Measurements from ENCODE around the gene ZNF512B.
A peak's percentile ranks its signal among the peaks of the same experiment; 100 is the strongest.

Gene ZNF512B

DNA sequence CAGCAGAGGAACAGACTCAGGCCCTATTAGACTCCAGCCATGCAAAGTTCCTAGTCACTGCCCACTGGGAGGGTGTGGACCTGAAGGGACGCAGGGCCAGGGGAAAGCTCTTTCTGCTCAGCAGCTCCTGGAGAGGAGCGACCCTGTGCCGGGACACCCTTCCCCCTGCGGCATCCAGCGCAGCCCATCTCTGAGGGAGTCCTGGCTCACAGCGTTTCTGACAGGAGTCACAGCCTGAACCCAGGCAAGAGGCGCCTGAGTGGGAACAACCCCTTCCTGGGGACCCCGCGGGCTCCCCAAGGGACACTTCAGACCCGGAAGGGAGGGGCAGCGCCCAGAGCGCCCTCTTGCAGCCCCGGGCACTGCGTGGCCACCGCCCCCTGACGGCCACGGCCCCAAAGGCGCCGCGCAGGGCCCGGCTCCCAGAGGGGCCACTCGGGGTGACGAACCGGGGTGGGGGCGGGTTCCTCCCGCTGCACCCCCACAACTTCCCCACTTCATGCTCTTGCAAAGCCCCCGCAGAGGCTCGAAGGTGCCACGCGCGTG, 14.4 kb downstream of the ZNF512B start:
- Histone ChIP-seq H3K9ac (ENCODE audit: low read depth, low read length) (peak overlapping the region; percentile 96), H3K36me3 (ENCODE audit: insufficient read depth, low read length) (peaks cover 9% of the 10 kb centered on the region; the same call in 1 of the 2 replicates), H3K4me3 (ENCODE audit: low read length) (peak overlapping the region; percentile 92), H3K9me3 (ENCODE audit: insufficient read depth, low read depth, low read length) (no peaks in the 10 kb centered on the region), H3K27me3 (ENCODE audit: insufficient read depth, low read length) (no peaks in the 10 kb centered on the region), H3K27ac (ENCODE audit: low read depth, low read length) (peak overlapping the region; percentile 74), H3K4me1 (ENCODE audit: insufficient read depth, low read length) (peaks cover 19% of the 10 kb centered on the region; the same call in 1 of the 2 replicates)
- WGBS = 5% methylated on average over 31 of the region's 31 CpGs

DNA sequence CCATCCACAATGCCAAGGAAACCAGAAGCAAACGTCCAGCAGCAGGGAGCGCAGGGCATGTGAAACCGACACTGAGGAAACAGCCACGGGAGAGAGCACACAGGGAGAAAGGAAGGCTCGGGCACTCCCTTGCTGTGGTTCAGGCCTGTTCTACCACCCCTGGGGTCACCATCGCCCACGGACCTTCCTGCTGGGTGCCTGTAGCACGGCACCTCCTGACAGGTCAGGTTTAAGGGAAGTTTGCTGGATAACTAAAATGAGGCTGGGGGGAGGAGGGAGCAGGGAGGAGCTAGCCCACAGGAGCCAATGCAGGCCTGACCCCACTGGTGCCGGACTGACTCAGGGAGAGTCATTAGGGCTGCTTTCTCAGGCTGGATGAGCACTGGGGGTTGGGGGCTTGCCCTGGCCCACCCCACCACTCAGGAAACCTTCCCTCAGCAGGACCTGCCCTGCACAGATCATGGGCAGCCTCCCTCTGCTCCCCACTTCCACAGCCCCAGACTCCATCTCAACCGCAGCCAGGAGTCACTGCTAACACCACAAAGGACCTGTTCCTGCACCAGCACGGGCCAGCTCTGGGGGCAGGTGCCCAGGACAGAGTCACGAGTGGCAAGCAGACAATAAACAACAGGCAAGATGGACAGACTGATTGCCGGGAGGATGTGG, 15.8 kb downstream of the ZNF512B start:
- H3K27me3 ChIP-seq (ENCODE audit: insufficient read depth, low read length) = no peaks in the 10 kb centered on the region
- H3K9ac ChIP-seq (ENCODE audit: low read depth, low read length) = 0 out of 2 replicates have a peak overlapping the region, but pooled peaks have one; percentile 37
- H3K27ac ChIP-seq (ENCODE audit: low read depth, low read length) = no peak overlapping the region
- no peak overlapping the region for H3K4me3 ChIP-seq (ENCODE audit: low read length)
- no peaks in the 10 kb centered on the region for H3K36me3 ChIP-seq (ENCODE audit: insufficient read depth, low read length)
- peaks cover 19% of the 10 kb centered on the region; the same call in 1 of the 2 replicates for H3K4me1 ChIP-seq (ENCODE audit: insufficient read depth, low read length)
- no peaks in the 10 kb centered on the region for H3K9me3 ChIP-seq (ENCODE audit: insufficient read depth, low read depth, low read length)
- WGBS = 91% methylated on average over 13 of the region's 13 CpGs

DNA sequence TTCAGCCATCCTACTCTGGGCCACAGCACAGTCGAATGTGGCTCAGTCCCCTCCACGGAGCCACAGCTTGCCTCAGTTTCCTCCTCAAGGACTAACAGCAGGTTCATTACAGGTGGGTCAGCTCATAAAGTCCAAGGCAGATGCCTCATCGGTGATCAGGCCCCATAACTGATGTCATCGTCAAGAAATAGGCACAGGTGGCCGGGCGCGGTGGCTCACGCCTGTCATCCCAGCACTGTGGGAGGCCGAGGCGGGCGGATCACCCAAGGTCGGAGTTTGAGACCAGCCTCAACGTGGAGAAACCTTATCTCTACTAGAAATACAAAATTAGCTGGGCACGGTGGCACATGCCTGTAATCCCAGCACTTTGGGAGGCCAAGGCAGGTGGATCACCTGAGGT, 17.0 kb downstream of the ZNF512B start:
- peaks cover 9% of the 10 kb centered on the region; the same call in 1 of the 2 replicates for H3K4me1 ChIP-seq (ENCODE audit: insufficient read depth, low read length)
- no peak overlapping the region for H3K9ac ChIP-seq (ENCODE audit: low read depth, low read length)
- no peak overlapping the region for H3K27ac ChIP-seq (ENCODE audit: low read depth, low read length)
- H3K36me3 ChIP-seq (ENCODE audit: insufficient read depth, low read length) = no peaks in the 10 kb centered on the region
- H3K27me3 ChIP-seq (ENCODE audit: insufficient read depth, low read length) = no peaks in the 10 kb centered on the region
- 93% methylated on average over 14 of the region's 14 CpGs for WGBS
- no peaks in the 10 kb centered on the region for H3K9me3 ChIP-seq (ENCODE audit: insufficient read depth, low read depth, low read length)
- no peak overlapping the region for H3K4me3 ChIP-seq (ENCODE audit: low read length)

DNA sequence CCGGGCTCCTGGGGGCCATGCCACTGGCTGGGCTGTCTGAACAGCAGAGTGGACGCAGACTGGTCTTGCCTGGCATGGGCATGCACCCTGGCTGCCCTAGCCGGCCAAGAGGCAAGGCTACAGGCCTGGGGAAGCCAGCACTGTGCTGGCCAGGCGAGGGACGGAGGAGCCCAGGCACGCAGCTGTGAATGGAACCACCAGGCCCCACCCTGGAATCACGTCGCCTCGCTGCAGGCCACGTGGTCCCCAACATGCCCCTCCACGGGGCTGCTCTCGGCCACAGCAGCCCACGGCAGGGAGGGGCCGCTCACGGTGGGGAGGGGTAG, 17.6 kb downstream of the ZNF512B start:
- Histone ChIP-seq H3K4me3 (ENCODE audit: low read length) (no peak overlapping the region), H3K9ac (ENCODE audit: low read depth, low read length) (no peak overlapping the region), H3K27me3 (ENCODE audit: insufficient read depth, low read length) (no peaks in the 10 kb centered on the region), H3K4me1 (ENCODE audit: insufficient read depth, low read length) (peaks cover 5% of the 10 kb centered on the region; the same call in 1 of the 2 replicates), H3K9me3 (ENCODE audit: insufficient read depth, low read depth, low read length) (no peaks in the 10 kb centered on the region), H3K36me3 (ENCODE audit: insufficient read depth, low read length) (no peaks in the 10 kb centered on the region), H3K27ac (ENCODE audit: low read depth, low read length) (no peak overlapping the region)
- 94% methylated on average over 15 of the region's 15 CpGs for WGBS

DNA sequence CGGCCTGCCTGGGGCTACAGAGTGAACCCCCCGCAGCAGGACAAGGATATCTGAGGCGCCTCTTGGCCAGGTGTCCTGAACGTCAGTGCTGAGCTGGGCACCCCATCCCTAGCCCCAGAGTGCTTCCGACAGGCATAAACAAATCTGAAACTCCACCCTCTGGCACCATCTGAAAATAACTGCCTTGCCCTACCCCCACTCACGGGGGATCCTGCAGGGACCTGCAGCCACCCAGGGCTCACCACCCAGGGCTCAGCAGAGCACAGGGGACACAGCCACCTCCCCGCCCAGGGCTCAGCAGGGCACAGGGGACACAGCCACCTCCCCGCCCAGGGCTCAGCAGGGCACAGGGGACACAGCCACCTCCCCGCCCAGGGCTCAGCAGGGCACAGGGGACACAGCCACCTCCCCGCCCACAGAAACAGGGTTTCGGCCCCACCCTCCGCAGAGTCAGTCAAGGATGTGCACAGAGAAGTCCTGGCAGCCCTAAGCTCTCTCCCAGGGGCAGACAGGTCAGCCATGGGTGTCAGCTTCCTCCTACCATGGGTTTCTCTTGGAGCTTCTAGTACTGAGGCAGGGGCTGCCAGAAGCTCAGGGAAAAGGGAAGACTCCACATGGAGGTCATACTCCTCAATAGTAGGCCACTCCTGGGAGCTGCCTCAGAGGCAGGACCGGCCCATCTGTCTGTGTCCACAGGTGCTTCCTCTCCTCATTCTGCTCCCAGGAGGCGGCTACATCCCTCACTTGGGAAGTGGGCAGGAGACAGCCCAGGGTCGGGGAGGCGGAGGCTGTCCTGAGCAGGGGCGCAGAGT, 18.1 kb downstream of the ZNF512B start:
- WGBS = 90% methylated on average over 17 of the region's 17 CpGs
- Histone ChIP-seq H3K9ac (ENCODE audit: low read depth, low read length) (no peak overlapping the region), H3K4me1 (ENCODE audit: insufficient read depth, low read length) (peaks cover 5% of the 10 kb centered on the region; the same call in 1 of the 2 replicates), H3K9me3 (ENCODE audit: insufficient read depth, low read depth, low read length) (no peaks in the 10 kb centered on the region), H3K27ac (ENCODE audit: low read depth, low read length) (no peak overlapping the region), H3K36me3 (ENCODE audit: insufficient read depth, low read length) (no peaks in the 10 kb centered on the region), H3K4me3 (ENCODE audit: low read length) (no peak overlapping the region), H3K27me3 (ENCODE audit: insufficient read depth, low read length) (no peaks in the 10 kb centered on the region)

DNA sequence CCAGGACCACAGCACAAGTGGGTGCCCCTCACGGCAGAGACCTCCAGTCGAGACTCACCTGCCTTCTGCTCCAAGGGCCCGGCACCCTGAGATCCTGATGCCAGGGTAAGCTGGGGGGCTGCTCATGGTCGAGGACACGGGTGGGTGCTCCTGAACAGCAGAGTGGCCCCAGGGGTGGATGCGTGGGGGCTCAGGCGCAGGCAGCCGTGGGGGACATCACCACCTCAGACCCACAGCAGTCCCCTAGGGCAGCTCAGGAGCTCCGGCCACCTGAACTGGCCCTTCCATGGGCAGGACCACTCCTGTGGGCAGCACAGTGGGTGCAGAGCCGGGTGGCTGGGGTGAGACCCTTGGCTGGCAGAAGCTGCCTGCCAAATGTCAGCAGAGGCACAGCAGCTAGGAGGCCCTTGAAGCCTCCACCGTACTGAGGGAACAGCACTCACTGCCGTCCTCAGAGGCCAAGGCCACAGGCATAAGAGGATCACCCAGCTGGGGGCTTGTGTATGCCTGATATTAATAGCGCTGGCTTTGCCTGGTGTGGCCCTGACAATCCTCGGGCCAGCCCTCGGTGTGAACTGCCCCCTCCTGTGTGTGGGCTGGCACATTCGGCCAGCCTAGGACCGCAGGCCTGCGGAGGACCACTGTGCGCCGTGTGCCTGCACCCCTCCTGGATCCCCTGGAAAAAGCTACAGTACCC, 18.9 kb downstream of the ZNF512B start:
- Histone ChIP-seq H3K36me3 (ENCODE audit: insufficient read depth, low read length) (peaks cover under 1% of the 10 kb centered on the region; the same call in 1 of the 2 replicates), H3K4me3 (ENCODE audit: low read length) (no peak overlapping the region), H3K9ac (ENCODE audit: low read depth, low read length) (no peak overlapping the region), H3K9me3 (ENCODE audit: insufficient read depth, low read depth, low read length) (no peaks in the 10 kb centered on the region), H3K27me3 (ENCODE audit: insufficient read depth, low read length) (no peaks in the 10 kb centered on the region), H3K27ac (ENCODE audit: low read depth, low read length) (no peak overlapping the region), H3K4me1 (ENCODE audit: insufficient read depth, low read length) (peaks cover 5% of the 10 kb centered on the region; the same call in 1 of the 2 replicates)
- WGBS = 93% methylated on average over 20 of the region's 20 CpGs

DNA sequence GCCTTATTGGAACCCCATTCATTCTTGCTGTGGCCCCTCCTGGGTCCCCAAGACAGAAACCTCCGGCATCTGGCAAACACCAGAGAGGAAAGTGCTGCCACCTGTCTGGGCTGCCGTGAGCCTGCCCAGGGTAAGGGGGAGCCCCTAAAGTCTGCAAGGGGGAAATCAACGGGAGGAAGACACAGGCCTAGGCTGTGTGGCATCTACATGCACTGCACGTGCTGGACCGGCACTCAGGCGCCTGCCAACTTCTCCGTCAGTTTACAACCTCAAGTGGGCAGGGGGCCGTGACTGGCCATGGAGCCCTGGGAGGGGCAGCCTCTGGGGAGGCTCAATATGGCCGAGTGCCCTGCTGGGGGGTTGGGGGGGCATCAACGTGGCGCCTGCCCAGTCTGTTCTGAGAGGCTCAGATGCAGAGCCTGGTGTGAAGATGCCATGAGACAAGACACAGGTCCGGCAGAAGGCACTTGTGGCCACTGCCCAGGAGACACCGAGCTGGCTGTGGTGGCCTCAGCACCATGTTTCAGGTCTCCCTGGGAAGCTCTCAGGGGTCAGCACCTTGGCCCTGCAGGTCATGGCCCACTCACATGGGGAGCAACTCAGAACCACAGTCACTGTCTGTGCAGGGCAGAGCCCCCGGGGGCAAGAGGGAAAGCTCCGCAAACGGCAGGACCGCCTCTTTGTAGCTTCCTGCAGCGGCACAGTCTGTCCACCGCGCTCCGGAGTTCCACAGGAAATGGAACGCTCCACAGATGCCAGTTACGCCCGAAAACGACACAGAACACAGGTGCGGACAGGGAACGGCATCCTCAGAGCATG, 21.9 kb downstream of the ZNF512B start:
- peaks cover 6% of the 10 kb centered on the region; the same call in 1 of the 2 replicates for H3K4me1 ChIP-seq (ENCODE audit: insufficient read depth, low read length)
- no peak overlapping the region for H3K27ac ChIP-seq (ENCODE audit: low read depth, low read length)
- H3K36me3 ChIP-seq (ENCODE audit: insufficient read depth, low read length) = peaks cover 29% of the 10 kb centered on the region
- 93% methylated on average over 27 of the region's 27 CpGs for WGBS
- no peaks in the 10 kb centered on the region for H3K9me3 ChIP-seq (ENCODE audit: insufficient read depth, low read depth, low read length)
- no peak overlapping the region for H3K9ac ChIP-seq (ENCODE audit: low read depth, low read length)
- H3K4me3 ChIP-seq (ENCODE audit: low read length) = no peak overlapping the region
- no peaks in the 10 kb centered on the region for H3K27me3 ChIP-seq (ENCODE audit: insufficient read depth, low read length)

DNA sequence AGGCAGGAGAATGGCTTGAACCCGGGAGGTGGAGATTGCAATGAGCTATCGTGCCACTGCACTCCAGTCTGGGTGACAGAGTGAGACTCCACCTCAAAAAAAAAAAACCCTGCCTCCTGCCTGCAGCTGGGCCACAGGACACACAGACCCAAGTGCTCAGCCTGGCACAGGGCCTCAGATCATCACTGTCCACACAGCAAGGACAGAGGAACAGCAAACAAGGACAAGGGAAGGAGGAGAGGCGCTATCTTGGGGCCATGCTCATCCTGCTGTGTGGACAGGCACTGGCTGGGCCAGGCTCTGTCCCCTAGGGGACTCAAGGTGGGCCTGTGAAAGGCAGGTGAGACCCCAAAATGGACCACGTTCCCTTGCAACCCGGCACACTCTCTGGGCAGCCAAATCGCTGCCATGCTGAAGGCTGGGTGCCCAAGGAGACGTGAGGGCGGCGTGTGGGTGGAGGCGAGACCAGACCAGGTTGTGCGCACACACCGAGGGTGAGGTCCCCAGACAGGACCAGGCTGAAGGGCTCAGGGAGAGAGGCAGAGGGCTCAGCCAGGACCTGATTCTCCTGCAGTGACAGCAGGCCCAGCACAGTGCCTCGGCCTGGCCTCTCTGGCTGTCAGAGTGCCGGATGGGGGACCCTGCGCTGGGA, 22.6 kb downstream of the ZNF512B start:
- WGBS = 95% methylated on average over 15 of the region's 15 CpGs
- H3K9ac ChIP-seq (ENCODE audit: low read depth, low read length) = peak overlapping the region; percentile 23; the same call in 1 of the 2 replicates
- no peak overlapping the region for H3K27ac ChIP-seq (ENCODE audit: low read depth, low read length)
- H3K36me3 ChIP-seq (ENCODE audit: insufficient read depth, low read length) = peaks cover 31% of the 10 kb centered on the region
- no peaks in the 10 kb centered on the region for H3K27me3 ChIP-seq (ENCODE audit: insufficient read depth, low read length)
- H3K4me1 ChIP-seq (ENCODE audit: insufficient read depth, low read length) = peaks cover 12% of the 10 kb centered on the region
- no peak overlapping the region for H3K4me3 ChIP-seq (ENCODE audit: low read length)
- H3K9me3 ChIP-seq (ENCODE audit: insufficient read depth, low read depth, low read length) = no peaks in the 10 kb centered on the region

DNA sequence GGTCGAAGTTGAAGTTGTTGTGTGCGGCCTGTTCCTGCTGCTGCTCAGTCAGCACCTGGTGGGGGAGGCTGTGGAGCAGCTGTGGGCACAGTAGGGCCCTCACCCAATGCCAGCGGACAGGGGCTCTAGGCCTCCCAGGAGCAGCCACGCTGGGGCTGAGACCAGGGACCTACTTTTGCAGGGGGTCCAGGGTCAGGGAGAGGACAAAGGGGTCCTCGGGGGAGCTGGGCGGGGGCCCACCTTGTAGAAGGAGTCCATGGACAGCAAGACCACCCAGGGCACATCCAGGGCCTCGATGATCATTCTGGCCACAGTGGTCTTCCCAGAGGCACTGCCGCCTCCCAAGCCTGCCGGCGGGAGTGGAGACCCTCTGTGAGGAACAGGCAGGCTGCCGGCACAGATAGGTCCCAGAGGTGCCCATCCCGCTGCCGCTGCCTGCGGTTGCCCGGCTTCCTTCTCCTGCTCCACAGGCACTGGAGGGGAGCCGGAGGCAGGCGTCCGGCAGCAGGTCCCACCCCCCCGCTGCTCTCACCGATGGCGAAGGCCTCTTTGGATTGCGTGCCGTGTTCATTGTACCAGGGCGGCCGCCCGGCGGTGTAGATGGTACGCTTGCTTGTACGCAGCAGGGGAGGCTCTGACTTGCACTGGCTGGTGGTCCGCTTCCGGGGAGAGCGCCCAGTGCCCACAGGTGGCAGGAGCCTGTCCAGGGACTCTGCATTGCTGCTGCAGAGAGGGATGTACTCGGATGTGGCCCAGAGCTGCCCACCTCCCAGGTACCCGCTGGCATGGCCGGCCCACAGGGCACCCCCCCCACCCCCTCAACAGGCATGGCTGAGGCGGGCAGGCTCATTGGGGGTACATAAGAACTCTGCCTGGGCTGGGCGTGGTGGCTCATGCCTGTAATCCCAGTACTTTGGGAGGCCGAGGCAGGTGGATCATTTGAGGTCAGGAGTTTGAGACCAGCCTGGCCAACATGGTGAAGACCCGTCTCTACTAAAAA, 23.5 kb downstream of the ZNF512B start:
- H3K4me1 ChIP-seq (ENCODE audit: insufficient read depth, low read length) = peaks cover 12% of the 10 kb centered on the region

More for the DNA sequence above, 23.5 kb downstream of the ZNF512B start:
- Histone ChIP-seq H3K9ac (ENCODE audit: low read depth, low read length) (no peak overlapping the region), H3K36me3 (ENCODE audit: insufficient read depth, low read length) (peaks cover 31% of the 10 kb centered on the region), H3K27me3 (ENCODE audit: insufficient read depth, low read length) (no peaks in the 10 kb centered on the region), H3K27ac (ENCODE audit: low read depth, low read length) (no peak overlapping the region), H3K4me3 (ENCODE audit: low read length) (no peak overlapping the region), H3K9me3 (ENCODE audit: insufficient read depth, low read depth, low read length) (no peaks in the 10 kb centered on the region)
- 97% methylated on average over 39 of the region's 39 CpGs for WGBS

All from HUES64 (cell line).